ENCODE data around the gene ATP8A2.

ATP8A2 gene

GRCh38 chr13:25689539-25689938 is 317.8 kb downstream of the ATP8A2 start:
- no peak for DNase-seq

GRCh38 chr13:25690582-25690981 is 318.8 kb downstream of the ATP8A2 start:
- no peak for DNase-seq

GRCh38 chr13:25691654-25692053 is 319.9 kb downstream of the ATP8A2 start:
- DNase-seq: no peak

- DNase-seq: no peak
These were observed 320.3 kb downstream of the ATP8A2 start for GRCh38 chr13:25692099-25692498.

- DNase-seq: no peak
These were observed 327.3 kb downstream of the ATP8A2 start for GRCh38 chr13:25699056-25699455.

GRCh38 chr13:25699600-25699999 is 327.8 kb downstream of the ATP8A2 start:
- no peak for DNase-seq

- DNase-seq: no peak
These were observed 329.5 kb downstream of the ATP8A2 start for GRCh38 chr13:25701304-25701703.

- no peak for DNase-seq
These were observed 330.6 kb downstream of the ATP8A2 start for GRCh38 chr13:25702386-25702785.

GRCh38 chr13:25707726-25708125 is 336.0 kb downstream of the ATP8A2 start:
- no peak for DNase-seq

GRCh38 chr13:25708268-25708667 is 336.5 kb downstream of the ATP8A2 start:
- DNase-seq: no peak

- DNase-seq: no peak
These were observed 337.3 kb downstream of the ATP8A2 start for GRCh38 chr13:25709088-25709487.

- DNase-seq: no peak
These were observed 344.0 kb downstream of the ATP8A2 start for GRCh38 chr13:25715760-25716159.

- DNase-seq: peak; percentile 61
These were observed 346.0 kb downstream of the ATP8A2 start for GRCh38 chr13:25717666-25718197.

- no peak for DNase-seq
These were observed 347.9 kb downstream of the ATP8A2 start for GRCh38 chr13:25719666-25720065.

- DNase-seq: no peak
These were observed 351.1 kb downstream of the ATP8A2 start for GRCh38 chr13:25722893-25723292.

- DNase-seq: no peak
These were observed 353.3 kb downstream of the ATP8A2 start for GRCh38 chr13:25725104-25725503.

GRCh38 chr13:25727250-25727649 is 355.5 kb downstream of the ATP8A2 start:
- DNase-seq: no peak

- no peak for DNase-seq
These were observed 356.0 kb downstream of the ATP8A2 start for GRCh38 chr13:25727810-25728209.

- DNase-seq: no peak
These were observed 357.4 kb downstream of the ATP8A2 start for GRCh38 chr13:25729201-25729600.

GRCh38 chr13:25731037-25731436 is 359.3 kb downstream of the ATP8A2 start:
- DNase-seq: no peak

GRCh38 chr13:25731536-25731935 is 359.8 kb downstream of the ATP8A2 start:
- no peak for DNase-seq

- no peak for DNase-seq
These were observed 360.5 kb downstream of the ATP8A2 start for GRCh38 chr13:25732111-25732865.

- DNase-seq: no peak
These were observed 361.3 kb downstream of the ATP8A2 start for GRCh38 chr13:25733001-25733491.

- no peak for DNase-seq
These were observed 362.1 kb downstream of the ATP8A2 start for GRCh38 chr13:25733696-25734435.
